ENCODE measurements around the gene MBL2.

Gene MBL2

DNA sequence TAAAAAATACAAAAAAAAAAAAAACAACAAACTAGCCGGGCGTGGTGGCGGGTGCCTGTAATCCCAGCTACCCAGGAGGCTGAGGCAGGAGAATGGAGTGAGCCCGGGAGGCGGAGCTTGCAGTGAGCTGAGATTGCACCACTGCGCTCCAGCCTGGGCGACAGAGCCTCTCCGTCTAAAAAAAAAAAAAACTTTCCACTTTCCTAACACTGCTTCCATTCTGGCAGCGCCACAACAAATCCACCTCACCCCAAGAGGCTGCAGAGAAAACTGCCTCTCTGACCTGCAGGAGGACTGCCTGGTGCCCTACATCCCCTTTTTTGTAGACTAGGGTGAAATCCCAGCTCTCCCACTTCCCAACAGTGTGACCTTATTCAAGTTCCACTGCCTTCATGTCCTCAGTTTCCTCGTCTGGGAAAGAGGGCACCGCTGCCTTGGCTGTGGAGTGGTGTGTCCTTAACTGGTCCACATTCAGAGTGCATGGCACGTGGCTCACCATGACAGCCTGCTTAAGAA lies 2.6 kb upstream of the MBL2 start:
- intact Hi-C loops (cut with DNase I), result loop anchor here (5.0 kb wide), 1 partner anchor 33 kb away; no protein-coding TSS in a partner anchor
- DNase-seq, result no peak

DNA sequence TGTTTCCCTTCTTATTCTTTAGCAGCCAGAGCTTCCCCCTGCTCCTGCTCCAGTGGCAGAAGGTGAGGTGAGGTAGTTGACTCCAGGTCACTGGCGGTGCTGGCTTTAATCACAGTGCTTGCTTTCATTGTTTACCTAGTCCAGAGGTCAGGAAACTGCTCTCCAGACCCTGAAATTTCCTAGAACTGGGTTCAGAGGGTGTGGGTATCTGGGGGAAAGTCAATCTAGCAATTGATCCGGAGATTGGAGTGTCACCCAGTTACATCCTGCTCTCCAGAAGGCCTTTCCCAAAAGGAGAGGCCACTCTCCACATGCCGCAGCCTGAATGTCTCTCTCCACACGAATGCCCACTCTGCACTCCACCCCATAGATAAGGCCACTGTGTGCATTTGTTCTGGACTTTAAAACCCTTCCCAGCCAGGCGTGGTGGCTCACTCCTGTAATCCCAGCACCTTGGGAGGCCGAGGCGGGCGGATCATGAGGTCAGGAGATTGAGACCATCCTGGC lies 2.1 kb upstream of the MBL2 start:
- intact Hi-C loops (cut with DNase I), result loop anchor here (5.0 kb wide), 1 partner anchor 32 kb away; no protein-coding TSS in a partner anchor
- DNase-seq, result peak in 1 of 42 donors; percentile 4

DNA sequence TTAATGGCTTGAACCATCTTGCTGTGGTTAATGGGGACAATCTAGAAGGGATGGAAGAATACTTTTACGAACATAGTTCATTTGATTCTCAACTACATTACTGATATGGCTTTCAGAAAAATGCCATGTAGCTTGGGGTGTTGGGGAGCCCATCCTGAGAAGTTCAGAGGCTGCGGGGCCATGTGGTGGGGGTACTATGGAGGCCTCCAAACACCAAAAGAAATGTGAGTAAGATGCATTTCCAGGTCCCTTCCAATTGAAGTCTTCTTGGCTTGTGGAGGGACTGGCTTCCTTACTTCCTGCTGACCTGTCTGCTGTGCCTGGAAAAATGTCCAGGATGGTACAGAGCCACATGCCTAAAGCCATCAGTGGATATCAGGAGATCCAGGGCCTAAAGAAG lies 1.6 kb upstream of the MBL2 start:
- intact Hi-C loops (cut with DNase I), result no loop called here
- DNase-seq, result peak in 1 of 42 donors; percentile 10

DNA sequence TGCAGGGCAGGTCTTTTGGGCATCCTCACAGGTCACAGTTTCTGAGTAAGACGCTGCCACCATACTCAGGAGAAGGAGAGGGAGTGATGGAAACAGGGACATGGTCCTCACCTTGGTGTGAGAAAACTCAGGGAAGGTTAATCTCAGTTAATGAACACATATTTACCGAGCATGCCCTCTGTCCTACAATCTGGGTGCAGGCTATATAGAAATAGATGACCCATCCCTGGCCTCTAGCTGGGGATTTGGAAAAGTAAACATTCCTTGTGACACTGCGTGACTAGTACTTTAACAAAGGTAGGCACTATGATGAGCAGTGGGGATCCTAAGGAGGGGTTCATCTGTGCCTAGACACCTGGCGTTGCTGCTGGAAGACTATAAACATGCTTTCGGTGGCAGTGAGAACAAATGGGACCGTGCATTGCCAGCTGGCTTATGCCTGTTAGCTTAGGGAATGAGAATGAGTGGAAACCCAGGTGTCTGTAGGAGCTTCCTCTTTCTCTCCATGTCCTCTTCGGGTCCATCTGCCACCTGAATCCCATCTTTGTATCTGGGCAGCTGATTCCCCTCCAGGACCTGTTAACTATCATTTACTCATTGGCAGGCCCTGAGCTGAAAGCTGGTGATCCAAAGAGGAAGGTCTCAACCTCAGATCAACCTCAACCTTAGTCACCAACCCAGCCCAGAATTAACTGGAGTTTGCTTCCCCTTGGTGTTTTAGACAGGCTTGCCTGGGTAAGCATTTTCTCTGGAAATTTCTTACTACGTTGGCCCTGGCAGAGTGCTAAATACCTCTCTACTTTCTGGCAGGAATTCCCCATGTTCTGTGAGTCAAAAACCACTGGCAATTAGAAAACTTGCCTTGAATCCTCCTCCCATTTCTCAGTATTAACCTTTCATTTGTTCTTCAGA lies 794 bp downstream of the MBL2 start:
- intact Hi-C loops (cut with DNase I), result no loop called here
- peak in 2 of 42 donors; percentile 2 to 23 for DNase-seq

DNA sequence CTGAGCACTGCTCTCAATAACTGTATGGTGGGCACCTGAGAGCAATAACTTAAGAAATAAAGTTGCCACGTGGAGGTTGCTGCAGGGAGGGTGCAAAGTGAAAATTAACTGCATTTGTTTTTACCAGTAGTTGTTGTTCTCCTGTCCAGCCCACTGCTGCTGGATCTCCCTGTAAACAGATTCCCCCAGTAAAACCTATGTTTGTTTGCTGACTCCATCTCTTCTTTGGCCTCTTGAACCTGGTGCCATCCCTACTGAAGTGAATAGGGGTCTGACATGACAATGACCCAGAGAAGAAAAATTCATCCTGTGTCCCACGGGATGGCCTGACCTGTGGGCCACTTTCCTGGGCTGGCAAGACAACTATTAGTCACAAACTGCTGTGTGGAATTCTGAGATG lies 1.7 kb downstream of the MBL2 start:
- peak in 1 of 42 donors; percentile 9 for DNase-seq
- intact Hi-C loops (cut with DNase I), result no loop called here

GRCh38 chr10:52769966-52770365 lies 2.6 kb downstream of the MBL2 start:
- intact Hi-C loops (cut with DNase I), result no loop called here
- DNase-seq, result no peak

- intact Hi-C loops (cut with DNase I), result no loop called here
- DNase-seq, result peak in 1 of 42 donors; percentile 27
Measured at GRCh38 chr10:52768001-52768532, 4.5 kb downstream of the MBL2 start.

GRCh38 chr10:52762088-52762487 lies 10.5 kb downstream of the MBL2 start:
- intact Hi-C loops (cut with DNase I), result no loop called here
- DNase-seq, result peak in 2 of 42 donors; percentile 21 to 37

DNA sequence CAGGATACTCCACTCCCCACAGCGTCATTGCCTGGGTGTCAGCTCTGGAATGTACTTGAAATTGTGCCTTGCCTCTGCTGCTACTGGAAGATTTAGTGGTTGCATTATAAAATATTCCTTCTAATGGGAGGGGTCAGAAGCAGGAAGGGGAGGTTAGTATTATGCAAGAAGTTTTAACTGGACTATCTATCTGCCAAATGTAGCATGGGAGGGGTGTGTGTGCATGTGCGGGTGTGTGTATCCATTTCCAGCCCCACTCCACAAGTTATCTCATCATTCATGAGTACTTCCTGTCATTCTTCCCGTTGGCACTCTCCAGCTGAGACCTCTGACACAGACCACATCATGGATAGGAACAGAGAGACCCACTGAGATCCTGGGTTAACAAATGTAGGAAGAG lies 13.4 kb downstream of the MBL2 start:
- peak in 1 of 42 donors; percentile 9 for DNase-seq
- intact Hi-C loops (cut with DNase I), result no loop called here

- intact Hi-C loops (cut with DNase I), result no loop called here
- DNase-seq, result peak in 2 of 42 donors; percentile 8 to 13
Measured at GRCh38 chr10:52758406-52758805, 14.2 kb downstream of the MBL2 start.

GRCh38 chr10:52757773-52758172 lies 14.8 kb downstream of the MBL2 start:
- DNase-seq, result peak in 2 of 42 donors; percentile 4 to 26
- intact Hi-C loops (cut with DNase I), result no loop called here

GRCh38 chr10:52756966-52757365 lies 15.6 kb downstream of the MBL2 start:
- DNase-seq, result peak in 2 of 42 donors; percentile 17 to 27
- intact Hi-C loops (cut with DNase I), result no loop called here

GRCh38 chr10:52756295-52756694 lies 16.3 kb downstream of the MBL2 start:
- DNase-seq, result peak in 2 of 42 donors; percentile 6 to 12
- intact Hi-C loops (cut with DNase I), result no loop called here

DNA sequence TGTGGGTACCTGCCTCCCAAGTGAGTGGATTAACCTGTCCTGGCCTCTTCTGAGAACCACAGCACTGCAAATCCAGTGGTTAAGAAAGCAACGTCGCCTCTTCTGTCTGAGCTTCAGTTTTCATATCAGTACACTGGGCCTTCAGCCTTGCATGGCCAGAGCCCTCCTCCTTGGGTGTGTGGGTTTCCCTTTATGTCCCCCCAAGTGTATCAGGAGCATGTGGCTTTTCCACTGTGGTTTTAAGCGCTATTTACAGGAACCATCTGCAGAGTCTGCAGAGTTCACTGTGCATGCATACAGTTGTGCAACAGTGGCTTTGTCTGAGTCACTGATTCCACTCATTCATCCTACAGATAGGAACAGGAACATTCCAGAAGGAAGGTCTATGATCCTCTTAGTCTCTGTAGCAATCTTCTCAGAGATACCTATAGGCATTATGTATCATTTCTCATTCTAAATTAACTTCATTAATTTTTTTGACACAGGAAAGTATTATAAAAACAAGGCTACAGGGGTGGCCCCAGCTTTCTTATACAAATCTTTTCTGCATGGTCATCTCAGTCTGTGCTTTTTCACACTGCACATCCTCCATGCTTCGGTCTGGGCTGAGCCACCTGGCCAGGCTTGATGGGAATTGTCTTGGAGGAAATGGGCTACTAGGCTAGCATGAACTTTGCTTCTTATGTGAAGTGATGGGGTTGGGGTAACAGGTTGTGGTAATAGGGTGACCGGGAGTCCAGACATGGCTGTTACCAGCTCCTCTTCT lies 17.1 kb downstream of the MBL2 start:
- peak in 30 of 42 donors; percentile 4 to 66 (median 34) for DNase-seq
- intact Hi-C loops (cut with DNase I), result no loop called here

- intact Hi-C loops (cut with DNase I), result no loop called here
- DNase-seq, result peak in 1 of 42 donors; percentile 32
Measured at GRCh38 chr10:52752801-52753445, 19.7 kb downstream of the MBL2 start.

GRCh38 chr10:52752261-52752660 lies 20.3 kb downstream of the MBL2 start:
- peak in 1 of 42 donors; percentile 22 for DNase-seq
- intact Hi-C loops (cut with DNase I), result no loop called here

DNA sequence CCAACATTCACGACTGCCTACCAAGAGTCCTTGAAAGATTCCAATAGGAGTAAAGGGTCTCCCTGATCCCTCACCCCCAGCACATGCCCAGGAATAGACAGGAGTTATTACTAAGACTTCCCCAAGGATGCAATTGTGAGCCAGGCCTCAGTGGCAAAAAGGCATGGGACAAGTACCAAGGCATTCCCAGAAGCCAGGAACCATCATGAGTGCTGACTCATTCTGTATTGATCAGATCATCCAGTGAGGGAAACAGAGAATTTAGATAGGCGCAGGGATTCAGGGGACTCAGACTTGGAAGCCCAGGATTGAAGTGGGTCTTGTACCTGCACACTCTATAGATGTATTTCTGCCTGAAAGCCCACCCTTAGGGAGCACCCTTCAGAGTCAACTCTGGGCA lies 21.2 kb downstream of the MBL2 start:
- intact Hi-C loops (cut with DNase I), result no loop called here

GRCh38 chr10:52750629-52751028 lies 22.0 kb downstream of the MBL2 start:
- DNase-seq, result peak in 1 of 42 donors; percentile 20
- intact Hi-C loops (cut with DNase I), result no loop called here

More for the DNA sequence above, 21.2 kb downstream of the MBL2 start:
- DNase-seq, result peak in 1 of 42 donors; percentile 30

- intact Hi-C loops (cut with DNase I), result no loop called here
Measured at GRCh38 chr10:52747694-52748093, 24.9 kb downstream of the MBL2 start.

More at GRCh38 chr10:52747694-52748093, 24.9 kb downstream of the MBL2 start:
- DNase-seq, result peak in 1 of 42 donors; percentile 5
